Cardiac muscle cell (in vitro differentiated cells and primary cell): ENCODE measurements around the gene CGN. TPM values are rescaled to one million over a fixed set of nuclear protein-coding genes. Genes with fewer than 3 reads are reported as not detected.

Source experiments
- DNase-seq, 2 donors: peaks; one replicate each; pipeline versions ENCODE4 v3.0.0 to v3.0.0-alpha.2; 2010 to 2017; ENCODE audit warnings: low read depth in 1 of 2, low spot score in 1 of 2
- H3K27ac ChIP-seq: fragments of 200-600 bp; sonication (generic); 2 replicates; pipeline ENCODE4 v1.5.1; 2016
- H3K27me3 ChIP-seq: fragments of 200-600 bp; sonication (generic); 2 replicates; pipeline ENCODE4 v1.6.0; 2016; ENCODE audit warnings: control low read depth
- H3K36me3 ChIP-seq: fragments of 200-600 bp; sonication (generic); 2 replicates; pipeline ENCODE4 v1.5.1; 2016; ENCODE audit warnings: control low read depth
- H3K4me1 ChIP-seq: fragments of 200-600 bp; sonication (generic); 2 replicates; pipeline ENCODE4 v1.8.1; 2017; ENCODE audit warnings: low read depth, mild to moderate bottlenecking, mixed run types
- H3K4me3 ChIP-seq: fragments of 200-600 bp; sonication (generic); 2 replicates; pipeline ENCODE4 v1.5.1; 2016; ENCODE audit warnings: mild to moderate bottlenecking
- H3K9me3 ChIP-seq: fragments of 200-600 bp; sonication (generic); 2 replicates; pipeline ENCODE4 v1.5.1; 2017; ENCODE audit warnings: low read depth, mild to moderate bottlenecking, control low read depth
- CTCF ChIP-seq: IDR thresholded peaks from 2 replicates; pipeline ENCODE4 v1.5.1; 2012; ENCODE audit warnings: low read depth, mild to moderate bottlenecking, low read length
- polyA plus RNA-seq: library from polyadenylated mRNA; unstranded; fragments of >200 nt; fragmentation: Nextera tagmentation; extraction: Ambion mirVana; gene quantifications from 2 replicates; pipeline ENCODE4 v1.2.1, GENCODE V29; 2016
- total RNA-seq: library from RNA; depleted of rRNA; stranded (reverse); fragments of >200 nt; gene quantifications from 2 replicates; pipeline ENCODE4 v1.2.3, GENCODE V29; 2016

CGN gene
- total and polyA plus RNA-seq, 2 experiments from 2014 or later: 1.2 to 4.3 TPM

- DNase-seq: no peak
- TF ChIP-seq CTCF: no peak
- Histone ChIP-seq H3K9me3 (no peaks in the 10 kb centered on the region), H3K27me3 (no peaks in the 10 kb centered on the region), H3K4me3 (no peak overlapping the region), H3K36me3 (no peaks in the 10 kb centered on the region), H3K27ac (no peak overlapping the region), H3K4me1 (no peaks in the 10 kb centered on the region)
Measured at GRCh38 chr1:151523326-151523725, 12.1 kb downstream of the CGN start.

- Histone ChIP-seq H3K36me3 (no peaks in the 10 kb centered on the region), H3K4me3 (no peak overlapping the region), H3K27me3 (no peaks in the 10 kb centered on the region), H3K4me1 (no peaks in the 10 kb centered on the region), H3K27ac (no peak overlapping the region), H3K9me3 (no peaks in the 10 kb centered on the region)
- no peak for TF ChIP-seq CTCF
- no peak for DNase-seq
Measured at GRCh38 chr1:151524736-151525135, 13.5 kb downstream of the CGN start.

- no peak for DNase-seq
- H3K4me3 ChIP-seq: no peak overlapping the region
- no peaks in the 10 kb centered on the region for H3K36me3 ChIP-seq
- no peak for TF ChIP-seq CTCF
- no peaks in the 10 kb centered on the region for H3K9me3 ChIP-seq
- H3K27ac ChIP-seq: no peak overlapping the region
- H3K4me1 ChIP-seq: no peaks in the 10 kb centered on the region
- H3K27me3 ChIP-seq: no peaks in the 10 kb centered on the region
Measured at GRCh38 chr1:151526735-151527525, 15.7 kb downstream of the CGN start.

GRCh38 chr1:151529211-151529702, 18.1 kb downstream of the CGN start:
- H3K27ac ChIP-seq: no peak overlapping the region
- no peak for TF ChIP-seq CTCF
- no peaks in the 10 kb centered on the region for H3K9me3 ChIP-seq
- no peaks in the 10 kb centered on the region for H3K27me3 ChIP-seq
- DNase-seq: no peak
- no peak overlapping the region for H3K4me3 ChIP-seq
- H3K36me3 ChIP-seq: no peaks in the 10 kb centered on the region
- no peaks in the 10 kb centered on the region for H3K4me1 ChIP-seq

GRCh38 chr1:151529781-151530180, 18.6 kb downstream of the CGN start:
- H3K27me3 ChIP-seq: no peaks in the 10 kb centered on the region
- TF ChIP-seq CTCF: no peak
- no peaks in the 10 kb centered on the region for H3K36me3 ChIP-seq
- H3K4me3 ChIP-seq: no peak overlapping the region
- no peaks in the 10 kb centered on the region for H3K4me1 ChIP-seq
- DNase-seq: no peak
- no peaks in the 10 kb centered on the region for H3K9me3 ChIP-seq
- no peak overlapping the region for H3K27ac ChIP-seq
